Activated CD8-positive, alpha-beta memory T cell treated with anti-CD3 and anti-CD28 coated beads for 24 hours (primary cell): ENCODE results near the gene FBXO44.

Experiments
- DNase-seq: peaks from one replicate; pipeline ENCODE4 v3.0.0-alpha.2; 2020

FBXO44 gene

GRCh38 chr1:11691928-11692711 lies 37.4 kb downstream of the FBXO44 start:
- no peak for DNase-seq

DNA sequence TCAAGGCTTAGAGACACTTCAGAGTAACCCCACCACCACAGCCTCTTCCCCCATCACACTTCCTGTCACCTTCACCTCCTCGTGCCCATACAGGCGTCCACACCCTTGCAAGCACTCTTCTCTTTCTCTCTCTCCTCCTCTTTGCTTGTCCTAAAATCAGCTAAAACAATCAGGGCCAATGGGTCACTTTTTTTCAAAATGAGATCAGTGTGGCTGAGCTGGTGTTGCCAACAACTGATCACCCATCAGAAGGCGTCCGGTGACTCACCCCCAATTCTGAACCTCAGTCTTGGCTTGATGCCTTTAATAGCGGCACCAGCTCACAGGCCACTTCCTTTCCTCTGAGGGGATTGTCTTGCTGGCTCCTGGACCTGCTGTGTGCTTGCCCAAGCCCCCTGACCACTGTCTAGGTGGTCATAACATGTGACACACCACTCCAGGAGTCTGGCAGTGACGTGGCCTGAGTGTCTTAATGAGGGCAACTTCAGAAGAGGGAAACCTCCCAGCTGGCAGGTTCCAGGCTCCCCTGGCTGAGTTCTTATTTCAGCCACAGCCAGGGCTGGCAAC lies 38.4 kb downstream of the FBXO44 start:
- peak; percentile 73 for DNase-seq

GRCh38 chr1:11693917-11694316 lies 39.2 kb downstream of the FBXO44 start:
- DNase-seq: no peak

DNA sequence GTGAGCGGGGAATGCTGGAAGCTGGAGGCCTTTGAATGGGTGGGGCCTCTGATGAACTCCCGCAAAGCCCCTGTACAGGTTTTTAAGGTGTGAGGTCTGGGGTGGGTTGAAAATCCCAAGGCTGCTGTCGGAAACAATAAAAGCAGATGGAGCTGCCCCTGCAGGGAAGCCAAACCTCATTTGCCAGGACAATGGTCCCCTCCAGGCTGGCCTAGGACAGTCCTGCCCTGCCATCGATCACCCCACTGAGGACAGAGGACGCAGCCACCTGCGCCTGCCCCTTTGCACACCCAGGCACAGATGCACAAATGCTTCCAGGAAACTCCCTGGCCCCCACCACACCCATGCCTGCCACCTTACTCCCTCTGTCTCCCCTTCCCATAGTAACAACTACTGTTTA lies 41.2 kb downstream of the FBXO44 start:
- DNase-seq: no peak

DNA sequence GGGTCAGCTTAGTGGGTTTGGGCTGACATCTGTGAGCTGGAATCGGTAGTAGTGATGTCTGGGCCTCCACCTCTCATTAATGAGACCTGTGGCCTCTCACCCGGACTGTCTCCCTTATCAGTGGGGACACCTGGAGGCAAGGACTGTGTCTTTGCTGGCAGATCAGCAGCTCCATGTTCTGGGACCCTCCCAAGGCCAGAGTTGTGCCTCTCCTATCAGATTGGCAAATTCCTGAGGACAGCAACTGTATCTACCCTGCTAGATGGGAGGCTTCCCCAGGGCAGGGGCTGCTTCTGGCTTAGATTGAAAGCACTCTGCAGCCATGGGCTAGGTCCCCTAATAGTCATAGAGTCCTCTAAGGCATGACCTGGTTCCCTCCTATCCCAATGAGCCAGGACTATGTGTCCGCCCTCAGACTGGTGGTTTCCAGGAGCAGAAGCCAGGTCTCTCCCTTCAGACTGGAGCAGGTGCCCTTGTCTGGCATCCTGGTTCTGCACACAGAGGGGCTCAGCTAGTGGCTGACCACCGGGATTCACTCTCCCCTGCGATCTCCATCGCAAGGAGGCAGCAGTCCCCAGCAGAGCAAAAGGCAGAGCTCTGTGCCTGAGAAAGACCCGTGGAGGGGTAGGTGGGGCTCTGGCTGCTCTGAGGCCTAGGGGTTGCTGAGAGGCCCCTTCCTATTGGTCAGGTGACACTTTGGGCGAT lies 42.7 kb downstream of the FBXO44 start:
- DNase-seq: no peak

DNA sequence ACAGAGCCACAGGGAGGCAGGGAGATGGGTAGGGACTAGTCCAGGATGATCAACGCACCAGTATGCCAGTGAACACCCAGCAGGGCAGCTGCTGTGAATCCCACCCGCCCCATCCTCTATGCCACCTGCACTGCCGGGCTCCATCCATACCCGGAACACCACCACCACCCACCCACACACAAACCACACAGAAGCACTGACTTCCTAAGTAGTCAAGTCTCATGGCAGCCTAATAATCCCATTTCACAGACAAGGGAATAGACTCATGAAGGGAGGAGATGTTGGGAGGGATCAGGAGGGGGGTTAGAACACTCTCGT lies 43.2 kb downstream of the FBXO44 start:
- DNase-seq: no peak

- DNase-seq: no peak
Measured at GRCh38 chr1:11700601-11701467, 46.2 kb downstream of the FBXO44 start.

DNA sequence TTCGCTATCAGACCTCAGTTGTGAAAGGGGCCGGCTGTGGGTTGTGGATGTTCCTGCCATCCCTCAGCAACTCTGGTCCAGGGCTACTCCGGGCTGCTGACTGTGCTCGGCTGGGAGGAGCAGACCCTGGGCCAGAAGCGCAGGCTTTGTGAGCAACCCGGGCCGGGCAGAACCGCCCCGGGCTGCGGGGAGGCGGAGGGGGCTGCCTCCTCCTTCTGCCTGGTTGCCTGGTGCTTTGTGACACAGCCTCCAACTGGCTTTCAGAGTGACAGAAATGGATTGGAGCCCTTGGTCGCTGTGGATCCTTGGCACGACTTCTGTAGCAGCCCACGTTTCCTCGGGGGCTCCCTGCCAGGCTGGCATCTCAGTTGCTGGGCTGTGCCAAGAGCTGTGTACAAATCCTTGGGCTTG lies 46.9 kb downstream of the FBXO44 start:
- no peak for DNase-seq

- no peak for DNase-seq
Measured at GRCh38 chr1:11701981-11702803, 47.5 kb downstream of the FBXO44 start.

- DNase-seq: no peak
Measured at GRCh38 chr1:11703357-11704193, 48.9 kb downstream of the FBXO44 start.

DNA sequence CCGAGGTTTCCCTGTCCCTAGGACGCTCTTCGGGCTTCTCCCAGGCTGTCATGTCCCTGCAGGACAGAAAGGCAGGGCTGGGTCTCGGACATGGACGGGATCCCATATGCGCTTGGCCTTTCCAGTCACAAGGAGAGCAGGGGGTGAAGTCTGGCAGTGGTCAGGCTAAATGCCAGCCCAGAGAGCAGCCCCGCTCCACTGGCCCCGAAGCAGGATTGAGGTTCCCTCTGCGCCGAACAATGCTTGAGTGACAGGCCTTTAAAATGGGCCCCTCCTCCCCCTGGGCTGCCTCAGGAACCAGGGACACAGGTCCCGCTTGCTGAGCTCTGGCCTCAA lies 49.5 kb downstream of the FBXO44 start:
- DNase-seq: no peak

GRCh38 chr1:11704691-11705475 lies 50.2 kb downstream of the FBXO44 start:
- DNase-seq: no peak

- no peak for DNase-seq
Measured at GRCh38 chr1:11705596-11705995, 50.9 kb downstream of the FBXO44 start.

- no peak for DNase-seq
Measured at GRCh38 chr1:11706292-11706691, 51.6 kb downstream of the FBXO44 start.

- DNase-seq: no peak
Measured at GRCh38 chr1:11707621-11708276, 53.1 kb downstream of the FBXO44 start.

DNA sequence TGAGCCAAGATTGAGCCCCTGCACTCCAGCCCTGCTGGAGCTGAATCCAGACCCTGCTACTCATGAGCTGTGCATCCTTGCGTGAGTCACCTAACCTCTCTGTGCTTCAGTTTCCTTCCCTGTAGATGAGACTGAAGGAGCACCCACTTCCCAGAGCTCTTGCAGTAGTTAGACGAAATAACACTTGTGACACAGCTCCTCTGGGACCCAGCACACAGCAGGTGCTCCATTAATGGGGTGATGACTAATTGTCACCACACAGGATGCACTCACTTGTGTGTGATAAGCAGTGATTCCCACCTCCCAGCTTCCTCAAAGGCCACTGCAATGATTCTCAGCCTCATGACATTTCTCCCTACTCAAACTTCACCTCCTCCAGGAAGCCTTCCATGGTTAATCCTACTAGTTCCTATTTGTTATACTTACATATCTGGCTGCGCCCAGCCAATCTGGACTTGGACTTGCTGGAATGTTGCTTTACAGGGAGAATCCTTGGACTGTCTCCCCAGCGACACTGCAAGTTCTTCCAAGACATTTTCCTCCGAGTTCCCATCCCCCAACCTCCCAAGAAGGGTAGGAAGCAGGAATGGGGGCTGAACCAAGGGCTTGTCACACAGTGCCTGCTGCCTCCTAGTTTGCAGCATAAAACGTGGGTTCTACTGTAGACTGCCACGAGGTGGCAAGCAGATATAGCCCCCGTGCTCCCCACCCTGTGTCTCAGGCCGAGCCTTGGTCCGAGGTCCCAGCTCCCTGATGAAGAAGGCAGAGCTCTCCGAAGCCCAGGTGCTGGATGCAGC lies 54.1 kb downstream of the FBXO44 start:
- DNase-seq: no peak

DNA sequence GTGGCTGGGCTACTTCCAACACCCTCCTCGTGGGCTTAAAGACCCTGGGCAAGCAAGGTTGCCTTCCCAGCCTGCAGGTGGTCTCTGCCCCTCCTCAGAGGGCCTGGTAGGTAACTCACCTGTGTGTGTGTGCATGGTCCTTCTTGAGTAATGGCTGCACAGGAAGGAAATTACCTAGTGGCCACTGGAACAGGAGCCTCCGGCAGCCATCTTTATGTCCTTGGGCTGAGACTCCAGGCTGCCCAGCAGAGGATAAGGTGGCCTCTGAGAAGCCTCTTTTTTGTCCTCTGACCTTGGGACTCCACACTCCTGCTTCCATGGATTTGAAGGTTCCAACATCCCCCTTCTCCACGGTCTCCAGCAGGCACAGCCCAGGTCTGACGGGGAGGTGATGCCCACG lies 56.8 kb downstream of the FBXO44 start:
- DNase-seq: no peak

GRCh38 chr1:11712285-11712684 lies 57.6 kb downstream of the FBXO44 start:
- DNase-seq: no peak
